NCI-H2171 treated with DMSO at 0.1 percent for 48 hours (cell line): ENCODE measurements around the gene AFAP1L2.
"Not testable (repeated sequence)": the region's sequence is repeated elsewhere in the genome, so short reads cannot be mapped to it uniquely, and the experiment has no call there.

Experiments used
- DNase-seq: peaks from one replicate; lab custom pipeline; 2025; lab: John Stamatoyannopoulos, UW

AFAP1L2 gene

GRCh38 chr10:114336823-114337509 is 67.3 kb downstream of the AFAP1L2 start:
- no peak for DNase-seq

- DNase-seq, result no peak
These were observed 68.7 kb downstream of the AFAP1L2 start for GRCh38 chr10:114335614-114336013.

GRCh38 chr10:114334301-114334700 is 70.0 kb downstream of the AFAP1L2 start:
- no peak for DNase-seq

DNA sequence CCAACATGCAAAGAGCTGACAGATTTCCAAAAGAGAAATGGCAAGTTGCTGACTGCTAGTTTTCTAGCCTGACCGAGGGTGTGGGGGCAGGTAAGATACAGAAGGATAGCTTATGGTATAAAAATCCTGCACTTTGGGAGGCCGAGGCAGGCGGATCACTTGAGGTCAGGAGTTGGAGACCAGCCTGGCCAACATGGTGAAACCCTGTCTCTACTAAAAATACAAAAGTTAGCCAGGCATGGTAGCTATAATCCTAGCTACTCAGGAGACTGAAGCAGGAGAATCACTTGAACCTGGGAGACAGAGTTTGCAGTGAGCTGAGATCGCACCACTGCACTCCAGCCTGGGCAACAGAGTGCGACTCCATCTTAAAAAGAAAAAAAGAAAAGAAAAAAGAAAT is 70.9 kb downstream of the AFAP1L2 start:
- DNase-seq, result not testable (repeated sequence)

- DNase-seq, result no peak
These were observed 71.8 kb downstream of the AFAP1L2 start for GRCh38 chr10:114332301-114333192.

DNA sequence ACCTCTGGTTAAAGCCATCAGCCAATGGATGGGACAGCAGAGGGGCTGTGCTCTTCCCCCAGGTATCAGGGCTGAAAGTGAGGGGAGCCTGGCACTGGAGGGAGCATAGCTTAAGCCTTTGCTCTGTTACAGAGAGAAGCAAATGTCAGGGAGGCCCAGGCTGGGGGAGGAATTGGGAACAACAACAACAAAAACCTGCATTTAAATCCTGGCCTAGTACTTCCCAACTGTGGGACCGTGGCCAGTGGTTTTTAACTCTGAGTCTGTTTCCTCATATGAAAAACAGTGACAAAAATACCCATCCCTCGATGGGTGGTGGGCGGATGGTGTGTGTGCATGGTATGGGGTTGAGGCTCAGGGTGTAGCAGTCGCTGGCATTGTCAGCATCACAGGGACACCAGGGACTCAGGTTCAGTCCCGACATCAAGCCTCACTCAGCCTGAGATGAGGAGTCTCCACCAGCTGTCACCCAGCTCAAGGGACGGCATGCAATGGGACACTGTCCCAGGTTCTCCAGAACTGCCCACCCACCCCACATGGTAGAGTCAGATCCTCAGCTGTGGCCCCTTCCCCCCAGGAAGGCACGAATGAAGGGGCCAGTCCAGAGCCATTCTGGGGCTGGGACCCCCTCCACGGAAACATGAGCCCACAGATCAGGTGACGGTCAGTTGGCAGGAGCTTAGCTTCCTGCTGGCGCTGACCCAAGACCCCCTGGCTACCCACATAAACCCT is 74.5 kb downstream of the AFAP1L2 start:
- no peak for DNase-seq

- DNase-seq, result no peak
These were observed 75.4 kb downstream of the AFAP1L2 start for GRCh38 chr10:114328874-114329273.

DNA sequence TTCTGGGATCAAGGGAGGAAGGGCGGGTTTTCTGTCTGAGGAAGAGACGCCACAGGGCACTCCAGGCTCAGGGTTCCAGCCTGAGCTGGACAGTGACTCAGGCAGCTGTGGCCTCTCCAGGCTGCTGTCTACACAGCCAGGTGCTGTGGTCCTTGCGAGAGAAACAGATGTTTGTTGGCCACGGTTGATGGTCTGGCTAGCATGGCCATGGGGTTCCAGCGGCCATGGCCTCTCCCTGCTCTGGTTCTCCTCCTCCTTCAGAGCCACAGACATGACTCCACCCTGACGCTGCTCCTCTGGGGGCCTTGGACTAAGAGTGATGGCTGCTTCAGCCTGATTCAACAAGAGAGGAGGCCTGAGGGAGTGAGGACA is 75.9 kb downstream of the AFAP1L2 start:
- no peak for DNase-seq

GRCh38 chr10:114327537-114328440 is 76.5 kb downstream of the AFAP1L2 start:
- no peak for DNase-seq

GRCh38 chr10:114326795-114327194 is 77.5 kb downstream of the AFAP1L2 start:
- DNase-seq, result no peak

DNA sequence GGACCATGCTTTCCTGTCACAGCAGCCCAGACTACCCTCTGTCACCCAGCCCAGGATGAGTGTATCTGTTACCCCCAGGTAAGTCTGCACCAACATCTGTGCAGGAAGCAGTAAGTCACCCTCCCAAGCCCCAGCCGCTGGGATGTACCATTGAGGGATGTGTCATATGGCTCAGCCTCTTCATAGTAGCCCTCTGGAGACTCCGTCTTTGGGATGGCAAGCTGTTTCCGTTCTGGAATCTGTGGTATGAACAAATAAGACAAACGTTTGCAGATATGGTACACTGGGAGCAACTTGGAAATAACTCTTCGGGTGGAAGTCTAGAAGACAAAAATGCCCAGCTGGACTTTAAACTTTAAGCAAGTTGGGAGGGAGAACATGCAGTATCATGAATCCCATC is 81.3 kb downstream of the AFAP1L2 start:
- DNase-seq, result peak; percentile 36

- DNase-seq, result no peak
These were observed 82.0 kb downstream of the AFAP1L2 start for GRCh38 chr10:114322344-114322743.

GRCh38 chr10:114320249-114321116 is 83.8 kb downstream of the AFAP1L2 start:
- no peak for DNase-seq

GRCh38 chr10:114319406-114320248 is 84.7 kb downstream of the AFAP1L2 start:
- DNase-seq, result no peak

- DNase-seq, result no peak
These were observed 87.6 kb downstream of the AFAP1L2 start for GRCh38 chr10:114316744-114317143.

GRCh38 chr10:114315566-114316420 is 88.5 kb downstream of the AFAP1L2 start:
- no peak for DNase-seq

GRCh38 chr10:114313866-114314265 is 90.4 kb downstream of the AFAP1L2 start:
- DNase-seq, result no peak

- DNase-seq, result no peak
These were observed 91.2 kb downstream of the AFAP1L2 start for GRCh38 chr10:114313139-114313538.
